ENCODE data around the gene POLD1.

DNA sequence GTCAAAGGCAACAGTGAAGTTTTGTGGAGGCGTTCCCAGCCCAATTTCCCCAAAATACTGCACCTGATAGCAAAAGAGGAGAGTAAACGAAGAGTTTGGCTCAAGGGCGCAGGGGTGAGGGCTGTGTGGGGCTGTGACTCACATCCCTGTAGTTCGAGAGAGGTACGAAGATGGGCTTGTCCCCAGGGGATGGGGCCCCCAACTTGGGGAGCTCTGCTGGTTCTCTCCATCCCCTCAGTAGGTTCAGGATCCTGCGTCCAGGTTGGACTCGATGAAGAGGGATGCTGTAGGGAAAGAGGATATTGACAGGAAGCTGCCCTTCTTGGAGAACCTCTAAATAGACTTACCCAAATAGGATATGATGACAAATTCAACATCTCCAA lies 22.1 kb upstream of the POLD1 start:
- TF ChIP-seq, protein P1, sequence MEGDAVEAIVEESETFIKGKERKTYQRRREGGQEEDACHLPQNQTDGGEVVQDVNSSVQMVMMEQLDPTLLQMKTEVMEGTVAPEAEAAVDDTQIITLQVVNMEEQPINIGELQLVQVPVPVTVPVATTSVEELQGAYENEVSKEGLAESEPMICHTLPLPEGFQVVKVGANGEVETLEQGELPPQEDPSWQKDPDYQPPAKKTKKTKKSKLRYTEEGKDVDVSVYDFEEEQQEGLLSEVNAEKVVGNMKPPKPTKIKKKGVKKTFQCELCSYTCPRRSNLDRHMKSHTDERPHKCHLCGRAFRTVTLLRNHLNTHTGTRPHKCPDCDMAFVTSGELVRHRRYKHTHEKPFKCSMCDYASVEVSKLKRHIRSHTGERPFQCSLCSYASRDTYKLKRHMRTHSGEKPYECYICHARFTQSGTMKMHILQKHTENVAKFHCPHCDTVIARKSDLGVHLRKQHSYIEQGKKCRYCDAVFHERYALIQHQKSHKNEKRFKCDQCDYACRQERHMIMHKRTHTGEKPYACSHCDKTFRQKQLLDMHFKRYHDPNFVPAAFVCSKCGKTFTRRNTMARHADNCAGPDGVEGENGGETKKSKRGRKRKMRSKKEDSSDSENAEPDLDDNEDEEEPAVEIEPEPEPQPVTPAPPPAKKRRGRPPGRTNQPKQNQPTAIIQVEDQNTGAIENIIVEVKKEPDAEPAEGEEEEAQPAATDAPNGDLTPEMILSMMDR (IDR thresholded peaks at IDR 0.05; ENCODE audit: low read depth, low read length): no peak
- no peak for TF ChIP-seq EZH2phosphoT487 (IDR thresholded peaks at IDR 0.05; ENCODE audit: low read depth)

Data from OCI-LY3 (cell line).